Measurements from ENCODE around the gene DHODH. TPM values are rescaled to one million over a fixed set of nuclear protein-coding genes. Genes with fewer than 3 reads are reported as not detected.

The DHODH gene
- total and polyA plus RNA-seq, 2 of the 13 experiments (the other 11 are each of a cell fraction or from before 2014, with no cell fraction given), result 10.7 to 16.4 TPM

DNA sequence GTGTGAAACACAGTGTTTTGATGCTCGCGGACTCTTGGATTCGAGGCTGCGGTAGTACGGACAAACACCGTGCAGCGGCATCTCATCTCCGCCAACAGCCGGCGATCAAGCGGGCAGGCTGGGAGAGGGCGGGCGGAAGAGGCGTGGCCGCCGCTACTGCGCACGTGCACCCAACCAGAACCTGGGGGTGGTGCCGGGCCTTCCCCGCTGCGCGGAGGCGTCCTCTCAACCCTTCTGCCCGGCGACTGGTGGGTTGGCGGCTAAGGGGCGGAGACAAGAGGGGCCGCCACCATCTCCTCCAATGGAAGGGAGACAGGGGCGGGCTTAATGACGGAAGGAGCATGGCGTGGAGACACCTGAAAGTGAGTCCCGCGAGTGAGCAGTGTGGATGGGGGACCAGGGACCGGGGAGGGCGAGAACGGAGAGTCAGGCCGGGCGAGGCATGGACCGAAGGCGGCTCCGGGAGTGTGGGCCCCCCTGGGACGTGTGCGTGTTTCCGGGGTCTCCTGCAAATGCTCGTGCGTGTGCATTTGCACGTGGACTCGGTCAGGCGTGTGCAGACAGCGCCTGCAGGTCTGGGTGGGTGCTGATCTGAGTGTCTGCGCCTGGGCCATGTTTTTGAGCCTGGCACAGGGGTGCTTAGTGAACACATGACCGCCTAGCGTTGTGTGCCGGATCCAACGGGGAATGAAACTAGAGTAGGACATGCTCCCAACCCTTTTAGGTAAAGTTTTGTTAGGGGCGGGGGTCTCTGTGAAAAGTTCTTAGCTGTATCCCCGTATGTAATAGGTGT, at the start of gene DHODH (continued):
- TF ChIP-seq NFYB (CRISPR knock-in tag; IDR thresholded peaks at IDR 0.05) (peak; percentile 93), WIZ (CRISPR knock-in tag; IDR thresholded peaks at IDR 0.05) (0 out of 2 replicates have a peak, but pooled peaks have one; percentile 66), ZBTB38 (CRISPR knock-in tag; IDR thresholded peaks at IDR 0.05) (peak; percentile 89), GZF1 (CRISPR knock-in tag; IDR thresholded peaks at IDR 0.05) (peak; percentile 33; the same call in 1 of the 2 replicates), ZNF747 (CRISPR knock-in tag; IDR thresholded peaks at IDR 0.05; ENCODE audit: borderline replicate concordance) (no peak), ZNF710 (CRISPR knock-in tag; IDR thresholded peaks at IDR 0.05; ENCODE audit: borderline replicate concordance) (peak; percentile 68; the same call in 1 of the 2 replicates), ZFY (CRISPR knock-in tag; IDR thresholded peaks at IDR 0.05) (peak; percentile 77), ZC3H13 (CRISPR knock-in tag; IDR thresholded peaks at IDR 0.05) (peak; percentile 61; the same call in 1 of the 2 replicates), HNRNPL (IDR thresholded peaks at IDR 0.05; ENCODE audit: low read depth, low read length) (0 out of 2 replicates have a peak, but pooled peaks have one; percentile 56), HNF1A (IDR thresholded peaks at IDR 0.05; ENCODE audit: low read depth) (no peak), HNF1A (CRISPR knock-in tag; IDR thresholded peaks at IDR 0.05; ENCODE audit: borderline replicate concordance) (peak; percentile 61), E2F5 (CRISPR knock-in tag; conservative IDR thresholded peaks at IDR 0.05) (no peak), PTBP1 (IDR thresholded peaks at IDR 0.05; ENCODE audit: low read depth, low read length, poor library complexity, severe bottlenecking) (peak; percentile 68), HINFP (CRISPR knock-in tag; IDR thresholded peaks at IDR 0.05; ENCODE audit: low read depth) (peak; percentile 65; the same call in 1 of the 2 replicates), HNF4G (IDR thresholded peaks at IDR 0.05; ENCODE audit: borderline replicate concordance, low read depth, low read length) (no peak), HNF4G (CRISPR knock-in tag; IDR thresholded peaks at IDR 0.05; ENCODE audit: borderline replicate concordance, low read depth) (no peak)
